GM12878 (cell line): Measurements from ENCODE around the gene CD82. TPM values are rescaled to one million over a fixed set of nuclear protein-coding genes. Genes with fewer than 3 reads are reported as not detected.

ENCODE experiments used
- ATAC-seq: fragments of 200-7000 bp; cut with Tn5 transposase; 3 replicates; pipeline ENCODE4 v1.9.1; 2020; ENCODE audit warnings: mild to moderate bottlenecking, moderate library complexity
- BruUV-seq: library from RNA; stranded (reverse); fragments of 400-500 nt; replicated peaks from 2 replicates; lab custom pipeline; 2021; lab: Mats Ljungman, UMichigan
- CTCF ChIA-PET: fragments of 300-600 bp; sonication (Branson Sonifier 250); formaldehyde crosslinking; extraction: SDS; loops from one replicate; lab custom pipeline; 2021; ENCODE audit warnings: inconsistent platforms; lab: Yijun Ruan, JAX
- POLR2A ChIA-PET: fragments of 350-600 bp; formaldehyde crosslinking; extraction: SDS; loops from one replicate; lab custom pipeline; 2021; ENCODE audit warnings: inconsistent platforms; lab: Charles Lee
- RAD21 ChIA-PET: fragments of 300-600 bp; sonication (Branson Sonifier 250); formaldehyde crosslinking; loops from one replicate; lab custom pipeline; 2023; ENCODE audit warnings: antibody characterized with exemption; ENCODE audit not compliant: unreplicated experiment; lab: Charles Lee
- SMC1A ChIA-PET: fragments of 300-600 bp; sonication (Branson Sonifier 250); formaldehyde crosslinking; loops from one replicate; lab custom pipeline; 2023; ENCODE audit not compliant: unreplicated experiment, uncharacterized antibody; lab: Charles Lee
- DNase-seq: peaks from one replicate; pipeline ENCODE4 v3.0.0-alpha.2; 2011; ENCODE audit warnings: low read depth, low spot score
- FAIRE-seq: peaks from 3 replicates; lab custom pipeline; 2011; peaks lifted over from hg19 to GRCh38; lab: Jason Lieb, UNC
- H2AFZ ChIP-seq: 2 replicates; pipeline ENCODE4 v1.6.0; 2011; ENCODE audit warnings: low read depth, low read length, control low read depth; ENCODE audit not compliant: control insufficient read depth
- H3K27ac ChIP-seq: 2 replicates; pipeline ENCODE4 v1.5.1; 2011; ENCODE audit warnings: control low read depth; ENCODE audit not compliant: control insufficient read depth, insufficient read depth
- H3K27me3 ChIP-seq, 2 experiments: replicated peaks in 1 of 2; 2 replicates each; pipeline versions ENCODE4 v1.6.0 to v1.6.1; 2011; ENCODE audit warnings: low read length in 1 of 2; ENCODE audit not compliant: control insufficient read depth in 2 of 2, insufficient read depth in 2 of 2
- H3K36me3 ChIP-seq, 2 experiments: 2 replicates each; pipeline ENCODE4 v1.5.1; 2011; ENCODE audit warnings: low read length in 1 of 2; ENCODE audit not compliant: control insufficient read depth in 2 of 2, insufficient read depth in 2 of 2
- H3K4me1 ChIP-seq: 2 replicates; pipeline ENCODE4 v1.6.1; 2011; ENCODE audit warnings: mild to moderate bottlenecking, low read length, moderate library complexity, mixed read lengths; ENCODE audit not compliant: control insufficient read depth, insufficient read depth
- H3K4me2 ChIP-seq: 2 replicates; pipeline ENCODE4 v1.6.0; 2011; ENCODE audit warnings: control low read depth; ENCODE audit not compliant: control insufficient read depth, insufficient read depth
- H3K4me3 ChIP-seq: fragments of 200-600 bp; sonication (generic); 2 replicates; pipeline ENCODE4 v1.5.1; 2016
- H3K79me2 ChIP-seq: 2 replicates; pipeline ENCODE4 v1.6.0; 2011; ENCODE audit warnings: low read length; ENCODE audit not compliant: control insufficient read depth, insufficient read depth
- H3K9ac ChIP-seq: 2 replicates; pipeline ENCODE4 v1.8.0; 2011; ENCODE audit warnings: low read length, control low read depth, mixed read lengths; ENCODE audit not compliant: control insufficient read depth, insufficient read depth
- H3K9me3 ChIP-seq: replicated peaks from 3 replicates; pipeline ENCODE4 v1.5.1; 2011; ENCODE audit warnings: mild to moderate bottlenecking, low read length; ENCODE audit not compliant: control insufficient read depth, insufficient read depth
- H4K20me1 ChIP-seq: 2 replicates; pipeline ENCODE4 v1.6.0; 2011; ENCODE audit not compliant: control insufficient read depth, insufficient read depth
- CBX3 ChIP-seq: fragments of 200-600 bp; sonication (generic); IDR thresholded peaks from 2 replicates; pipeline ENCODE4 v1.6.1; 2016; ENCODE audit warnings: low read depth, borderline replicate concordance
- FOXK2 ChIP-seq: fragments of 450-650 bp; IDR thresholded peaks from 2 replicates; pipeline ENCODE4 v1.6.1; 2017; ENCODE audit warnings: mild to moderate bottlenecking, moderate library complexity
- MEF2B ChIP-seq: fragments of 450-650 bp; IDR thresholded peaks from 2 replicates; pipeline ENCODE4 v1.6.1; 2018; ENCODE audit warnings: mild to moderate bottlenecking, moderate library complexity; ENCODE audit not compliant: partially characterized antibody, poor library complexity, severe bottlenecking
- NFXL1 ChIP-seq: fragments of 450-650 bp; IDR thresholded peaks from 2 replicates; pipeline ENCODE4 v1.6.1; 2017; ENCODE audit warnings: antibody characterized with exemption, mild to moderate bottlenecking, borderline replicate concordance
- NRF1 ChIP-seq: conservative IDR thresholded peaks from 2 replicates; pipeline ENCODE4 v1.6.1; 2011; ENCODE audit warnings: mild to moderate bottlenecking, low read depth, low read length, improper control_type of control experiment
- PBX3 ChIP-seq: IDR thresholded peaks from 2 replicates; pipeline ENCODE4 v1.6.1; 2011; ENCODE audit warnings: mild to moderate bottlenecking, low read depth, low read length, moderate library complexity; ENCODE audit not compliant: insufficient replicate concordance
- PKNOX1 ChIP-seq: fragments of 450-650 bp; IDR thresholded peaks from 2 replicates; pipeline ENCODE4 v1.6.1; 2016; ENCODE audit warnings: mild to moderate bottlenecking
- RCOR1 ChIP-seq: conservative IDR thresholded peaks from 2 replicates; pipeline ENCODE4 v1.6.1; 2012; ENCODE audit warnings: low read depth, low read length, improper control_type of control experiment
- SIN3A ChIP-seq: IDR thresholded peaks from 2 replicates; pipeline ENCODE4 v1.6.1; 2012; ENCODE audit warnings: low read depth, low read length, improper control_type of control experiment
- SMARCA5 ChIP-seq: fragments of 450-650 bp; IDR thresholded peaks from 2 replicates; pipeline ENCODE4 v1.6.1; 2017; ENCODE audit warnings: mild to moderate bottlenecking
- TAF1 ChIP-seq: IDR thresholded peaks from 2 replicates; pipeline ENCODE4 v1.6.1; 2011; ENCODE audit warnings: mild to moderate bottlenecking, low read depth, low read length, borderline replicate concordance
- ZBTB33 ChIP-seq: fragments of 450-650 bp; IDR thresholded peaks from 2 replicates; pipeline ENCODE4 v1.6.1; 2017; ENCODE audit warnings: mild to moderate bottlenecking
- ZNF217 ChIP-seq: fragments of 450-650 bp; IDR thresholded peaks from 2 replicates; pipeline ENCODE4 v1.6.1; 2017; ENCODE audit warnings: antibody characterized with exemption, mild to moderate bottlenecking
- ZNF384 ChIP-seq: IDR thresholded peaks from 2 replicates; pipeline ENCODE4 v1.6.1; 2012; ENCODE audit warnings: low read depth, mild to moderate bottlenecking, low read length, improper control_type of control experiment, borderline replicate concordance
- whole genome bisulfite sequencing: methylation state at CpG from one replicate; pipeline ENCODE4 v1.1.6; 2016; ENCODE audit warnings: low lambda C conversion rate; ENCODE audit not compliant: insufficient replicate concordance, insufficient coverage; ENCODE audit errors: missing lambda C conversion rate; 5-methylcytosine and 5-hydroxymethylcytosine counted together
- in situ Hi-C: fragments of 300-500 bp; cut with MboI; formaldehyde crosslinking; loops from 9 replicates; pipeline ENCODE4 v1.14.3; 2018; ENCODE audit warnings: mixed read lengths
- intact Hi-C: fragments of 100-400 bp; cut with micrococcal nuclease; formaldehyde crosslinking; loops from one replicate; pipeline ENCODE4 v1.14.2; 2022; ENCODE audit not compliant: unreplicated experiment
- polyA plus RNA-seq, 11 experiments: library from polyadenylated mRNA; depleted of rRNA in 4 of 11; unstranded in 6 of 11; stranded (reverse) in 5 of 11; fragments of >200 nt; fragmentation: Nextera tagmentation in 4 of 11; fragmentation: Illumina TruSeq in 1 of 11; extraction: Ambion mirVana in 4 of 11; extraction: Trizol in 1 of 11; gene quantifications; 1 replicate in 1 of 11; 2 replicates in 10 of 11; pipeline versions ENCODE4 v1.2.1 to v1.2.3, GENCODE V29; 2011 to 2016; ENCODE audit warnings: inconsistent platforms in 2 of 11, missing spikeins in 2 of 11, low read depth in 1 of 11
- total RNA-seq, 4 experiments: library from RNA; depleted of rRNA in 3 of 4; stranded (reverse); fragments of >200 nt in 3 of 4; fragmentation: Illumina TruSeq in 1 of 4; extraction: Trizol in 1 of 4; gene quantifications; 2 replicates each; pipeline versions ENCODE4 v1.2.1 to v1.2.3, GENCODE V29; 2013 to 2021

The CD82 gene
- total and polyA plus RNA-seq, 10 of the 15 experiments (the other 5 are each of a cell fraction or from before 2014, with no cell fraction given): 5.2 to 180 (median 84.7) TPM

- no peak for TF ChIP-seq FOXK2
- TF ChIP-seq SIN3A: no peak
- TF ChIP-seq NRF1: no peak
- no peak for TF ChIP-seq ZNF384
Observed at GRCh38 chr11:44627165-44627789, 61.8 kb downstream of the CD82 start (continued).

- no peak overlapping the region for H3K9ac ChIP-seq
- no peak overlapping the region for H3K4me3 ChIP-seq
- CTCF ChIA-PET: interaction anchor here (0.9 to 9.0 kb wide), 5 partner anchors 11 to 104 kb away, joined by 3 to 93 read pairs (median 4); no protein-coding TSS in a partner anchor
- FAIRE-seq (peak; percentile 80), ATAC-seq (peak; percentile 80), DNase-seq (no peak)
- RAD21 ChIA-PET: interaction anchor here (0.6 to 3.7 kb wide), 11 partner anchors 11 to 284 kb away, joined by 3 to 21 read pairs (median 5); partner anchors contain the start of gene CD82
- H4K20me1 ChIP-seq: no peaks in the 10 kb centered on the region
- in situ Hi-C loops: loop anchor here (10.0 kb wide), 1 partner anchor 343 kb away; no protein-coding TSS in a partner anchor
- H3K9me3 ChIP-seq: peaks cover 3% of the 10 kb centered on the region; the same call in 2 of the 3 replicates
- SMC1A ChIA-PET: interaction anchor here (0.7 to 3.7 kb wide), 9 partner anchors 11 to 283 kb away, joined by 3 to 19 read pairs (median 4); no protein-coding TSS in a partner anchor
- no peaks in the 10 kb centered on the region for H3K79me2 ChIP-seq
- POLR2A ChIA-PET: interaction anchor here (1.1 to 1.2 kb wide), 3 partner anchors 63 to 73 kb away, joined by 3 to 6 read pairs (median 6); partner anchors contain the start of gene CD82
- H2AFZ ChIP-seq: no peak overlapping the region
- peaks cover 13% of the 10 kb centered on the region for H3K4me1 ChIP-seq
- BruUV-seq: no TSS peak
- no peaks in the 10 kb centered on the region for H3K36me3 ChIP-seq
- no peaks in the 10 kb centered on the region for H3K27me3 ChIP-seq
- peak overlapping the region; percentile 36; the same call in 1 of the 2 replicates for H3K27ac ChIP-seq
- WGBS: 57% methylated on average over 8 of the region's 9 CpGs
- intact Hi-C loops: loop anchor here (10.0 kb wide), 1 partner anchor 533 kb away; the partner anchor contains the start of gene EXT2
- peak overlapping the region; percentile 45 for H3K4me2 ChIP-seq
- TF ChIP-seq NRF1 (no peak), ZBTB33 (no peak), MEF2B (peak; percentile 81), ZNF384 (no peak), SMARCA5 (no peak), CBX3 (no peak), PKNOX1 (no peak), RCOR1 (no peak), ZNF217 (no peak), NFXL1 (no peak), PBX3 (no peak), TAF1 (no peak)
Observed at GRCh38 chr11:44627911-44628729, 62.7 kb downstream of the CD82 start.
